Measurements from ENCODE around the gene ACOT11.
"Not testable (repeated sequence)": the region's sequence is repeated elsewhere in the genome, so short reads cannot be mapped to it uniquely, and the experiment has no call there.

The ACOT11 gene

GRCh38 chr1:54547601-54548388 lies at the start of gene ACOT11:
Gene ACOT11 (plus strand): TSS chr1:54548228. CDS start chr1:54548310, 82 bp downstream.
- no peak for DNase-seq (ENCODE audit: low read depth)

- no peak for DNase-seq (ENCODE audit: low read depth)
These were observed 49.5 kb upstream of the ACOT11 start for GRCh38 chr1:54498383-54499096.

- no peak for DNase-seq (ENCODE audit: low read depth)
These were observed 49.0 kb upstream of the ACOT11 start for GRCh38 chr1:54499097-54499359.

- DNase-seq (ENCODE audit: low read depth): no peak
These were observed 48.5 kb upstream of the ACOT11 start for GRCh38 chr1:54499360-54500106.

GRCh38 chr1:54500107-54500431 lies 48.0 kb upstream of the ACOT11 start:
- no peak for DNase-seq (ENCODE audit: low read depth)

DNA sequence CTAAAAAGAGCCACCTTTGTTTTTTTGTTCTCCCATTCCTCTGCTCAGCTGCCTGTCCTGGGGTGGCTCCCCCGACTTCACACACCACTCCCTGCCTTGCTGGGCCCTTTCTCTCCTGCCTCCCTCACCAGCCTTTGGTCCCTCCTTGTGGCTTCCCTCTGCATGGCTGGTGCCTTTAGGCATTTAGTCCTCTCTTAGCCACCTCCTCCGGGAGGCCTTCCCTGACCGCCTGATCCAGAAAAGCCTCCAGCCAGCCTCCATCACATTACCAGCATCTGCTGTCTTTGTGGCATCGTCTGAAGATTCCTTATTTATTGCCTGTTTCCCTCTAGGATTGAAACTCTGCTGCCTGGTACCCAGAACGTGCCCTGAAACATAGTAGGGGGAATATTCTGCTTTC lies 46.2 kb upstream of the ACOT11 start:
- DNase-seq (ENCODE audit: low read depth): no peak

DNA sequence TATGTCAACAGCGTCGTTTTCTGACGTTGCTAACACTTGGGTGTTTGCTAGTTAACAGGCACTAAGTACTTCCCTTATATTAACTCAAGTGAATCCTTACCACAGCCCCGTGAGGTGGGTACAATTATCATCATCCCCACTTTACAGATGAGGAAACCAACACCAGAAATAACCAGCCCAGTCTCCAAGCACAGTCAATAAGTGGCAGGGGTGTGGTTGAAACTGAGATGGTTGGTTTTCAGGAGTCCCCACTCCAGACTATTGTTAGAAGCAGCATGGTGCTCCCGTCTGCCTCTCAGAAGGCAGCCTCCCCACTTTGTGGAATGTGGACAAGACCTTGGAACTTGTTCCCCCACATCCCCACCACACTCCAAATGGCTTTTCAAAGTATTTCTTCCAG lies 45.7 kb upstream of the ACOT11 start:
- no peak for DNase-seq (ENCODE audit: low read depth)

DNA sequence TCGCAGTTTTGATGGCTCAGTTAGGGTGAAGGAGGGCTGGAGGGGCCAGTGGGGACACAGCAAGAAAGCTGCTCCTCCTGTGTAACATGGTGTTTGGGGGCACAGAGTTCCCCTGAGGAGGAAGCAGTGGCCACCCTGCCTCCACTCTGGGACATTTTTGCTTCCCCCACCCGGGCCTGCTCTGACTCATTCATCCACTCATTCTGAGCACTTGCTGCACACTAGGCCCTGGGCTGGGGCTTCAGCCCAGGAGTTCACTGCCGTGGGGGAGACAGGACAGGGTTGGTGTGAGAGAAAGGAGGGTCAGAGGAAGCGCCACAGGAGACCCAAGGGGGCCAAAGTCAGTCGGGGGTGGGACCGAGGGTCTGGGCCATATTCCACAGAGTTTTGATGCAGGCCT lies 41.4 kb upstream of the ACOT11 start:
- no peak for DNase-seq (ENCODE audit: low read depth)

- no peak for DNase-seq (ENCODE audit: low read depth)
These were observed 40.8 kb upstream of the ACOT11 start for GRCh38 chr1:54507033-54507870.

- DNase-seq (ENCODE audit: low read depth): no peak
These were observed 37.2 kb upstream of the ACOT11 start for GRCh38 chr1:54510715-54511270.

- DNase-seq (ENCODE audit: low read depth): not testable (repeated sequence)
These were observed 34.0 kb upstream of the ACOT11 start for GRCh38 chr1:54513921-54514580.

DNA sequence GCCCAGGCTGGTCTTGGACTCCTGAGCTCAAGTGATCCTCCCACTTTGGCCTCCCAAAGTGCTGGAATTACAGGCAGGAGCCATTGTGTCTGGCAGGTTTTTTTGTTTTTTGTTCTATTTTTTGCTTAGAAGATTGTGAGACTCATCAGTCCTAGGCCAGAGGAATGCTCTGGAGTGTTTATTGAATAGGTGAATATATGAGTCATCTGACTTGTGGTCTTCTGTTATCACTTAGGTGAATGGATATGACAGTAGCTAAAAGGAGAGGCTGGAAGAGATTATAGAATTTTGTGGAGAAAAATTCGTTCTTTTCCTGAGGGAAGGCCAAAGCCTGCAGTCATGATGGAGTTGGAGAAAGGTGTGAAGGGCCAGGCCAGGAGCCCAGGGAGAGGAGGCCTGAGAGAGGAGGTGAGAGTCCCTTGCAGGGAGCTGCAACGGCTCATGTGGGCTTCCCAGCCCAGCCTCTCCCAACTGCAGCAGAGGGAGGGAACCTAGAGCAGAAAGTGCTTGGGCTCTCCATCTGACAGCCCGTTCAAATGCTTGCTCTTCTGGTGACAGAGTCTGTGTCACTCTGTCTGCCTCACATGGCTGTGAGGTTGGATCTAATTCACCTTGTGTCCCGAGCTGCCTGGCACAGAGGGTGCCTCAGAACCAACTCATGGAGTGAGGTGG lies 31.6 kb upstream of the ACOT11 start:
- DNase-seq (ENCODE audit: low read depth): no peak

- DNase-seq (ENCODE audit: low read depth): no peak
These were observed 30.5 kb upstream of the ACOT11 start for GRCh38 chr1:54517496-54517895.

DNA sequence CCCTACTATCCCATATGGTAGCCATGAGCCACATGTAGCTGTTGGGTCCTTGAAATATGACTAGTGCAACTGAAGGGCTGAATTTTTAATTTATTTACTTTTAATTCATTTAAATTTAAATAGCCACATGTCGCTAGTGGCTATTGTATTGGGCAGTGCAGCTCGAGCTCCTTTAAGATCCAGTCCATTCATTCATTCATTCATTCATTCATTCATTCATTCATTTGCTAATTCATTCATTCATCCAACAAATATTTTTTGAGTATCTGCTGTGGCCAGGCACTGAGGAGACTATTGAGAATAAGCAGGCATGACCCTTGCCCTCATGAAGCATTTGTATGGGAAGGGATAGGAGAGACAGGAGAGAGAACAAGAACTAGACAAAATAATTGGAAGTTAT lies 29.5 kb upstream of the ACOT11 start:
- no peak for DNase-seq (ENCODE audit: low read depth)

- no peak for DNase-seq (ENCODE audit: low read depth)
These were observed 28.3 kb upstream of the ACOT11 start for GRCh38 chr1:54519709-54520108.

DNA sequence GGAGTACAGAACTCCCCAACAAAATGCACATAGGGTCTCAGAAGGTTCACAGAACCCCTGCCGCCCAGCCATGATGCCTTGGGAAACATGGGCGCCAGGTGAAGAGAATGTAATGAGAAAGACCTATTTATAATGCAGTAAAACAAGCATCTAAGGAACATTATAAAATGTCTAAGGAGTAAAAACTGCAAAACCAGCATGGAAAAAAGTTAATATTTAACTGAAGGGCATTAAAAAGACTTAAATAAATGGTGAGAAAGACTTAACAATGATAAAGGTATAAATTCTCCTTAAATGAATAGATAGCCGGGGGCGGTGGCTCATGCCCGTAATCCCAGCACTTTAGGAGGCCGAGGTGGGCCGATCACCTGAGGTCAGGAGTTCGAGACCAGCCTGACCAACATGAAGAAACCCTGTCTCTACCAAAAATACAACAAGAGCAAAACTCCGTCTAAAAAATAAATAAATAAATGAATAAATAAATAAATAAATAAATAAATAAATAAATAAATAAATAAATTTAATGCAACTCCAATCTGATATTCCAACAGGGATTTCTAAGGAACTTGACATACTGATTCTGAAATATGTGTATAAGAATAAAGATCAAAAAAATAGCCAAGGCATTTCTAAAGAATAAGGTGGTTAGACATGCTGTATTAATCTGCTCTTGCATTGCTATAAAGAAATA lies 27.3 kb upstream of the ACOT11 start:
- no peak for DNase-seq (ENCODE audit: low read depth)

GRCh38 chr1:54526565-54526964 lies 21.5 kb upstream of the ACOT11 start:
- not testable (repeated sequence) for DNase-seq (ENCODE audit: low read depth)

DNA sequence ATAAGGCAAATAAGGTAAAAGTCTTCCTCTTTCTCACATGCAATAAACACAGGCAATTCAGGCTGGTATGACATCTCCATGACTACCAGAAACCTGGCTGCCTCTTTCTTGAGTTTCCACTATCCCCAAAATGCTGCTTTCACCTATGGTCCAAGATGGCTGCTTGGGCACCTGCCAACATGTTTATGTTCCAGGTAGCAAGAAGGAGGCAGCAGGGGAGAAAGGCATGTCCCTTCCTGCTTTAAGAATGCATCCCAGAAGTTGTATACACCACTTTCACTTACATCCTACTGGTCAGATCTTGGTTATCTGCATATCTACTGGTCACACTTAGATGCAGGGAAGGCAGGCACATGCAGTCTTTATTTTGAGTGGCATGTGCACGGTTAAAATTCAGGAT lies 19.4 kb upstream of the ACOT11 start:
- DNase-seq (ENCODE audit: low read depth): no peak

GRCh38 chr1:54532033-54532432 lies 16.0 kb upstream of the ACOT11 start:
- DNase-seq (ENCODE audit: low read depth): no peak

GRCh38 chr1:54536656-54537055 lies 11.4 kb upstream of the ACOT11 start:
- DNase-seq (ENCODE audit: low read depth): not testable (repeated sequence)

Measured in activated T-cell treated with anti-CD3 and anti-CD28 coated beads for 48 hours (primary cell).